OCI-LY1 (cell line): Measurements from ENCODE around the gene LPIN1.
"Not testable (repeated sequence)": the region's sequence is repeated elsewhere in the genome, so short reads cannot be mapped to it uniquely, and the experiment has no call there.

Source experiments
- H2AFZ ChIP-seq: fragments of 200-600 bp; sonication (generic), shearing (Covaris generic); 2 replicates; pipeline ENCODE4 v1.6.0; 2014; ENCODE audit warnings: antibody characterized with exemption, mild to moderate bottlenecking, low read length
- H3F3A ChIP-seq: fragments of 200-600 bp; sonication (generic), shearing (Covaris generic); 2 replicates; pipeline ENCODE4 v1.6.0; 2014; ENCODE audit warnings: mild to moderate bottlenecking, antibody characterized with exemption, low read length, moderate library complexity; ENCODE audit not compliant: insufficient read depth
- H3K27ac ChIP-seq: fragments of 200-600 bp; sonication (generic); 2 replicates; pipeline ENCODE4 v1.5.1; 2014; ENCODE audit warnings: low read length, mixed run types, mild to moderate bottlenecking, low read depth; ENCODE audit not compliant: poor library complexity, severe bottlenecking
- H3K27me3 ChIP-seq: fragments of 200-600 bp; sonication (generic); 2 replicates; pipeline ENCODE4 v1.6.0; 2014; ENCODE audit warnings: antibody characterized with exemption, mild to moderate bottlenecking, low read length, moderate library complexity; ENCODE audit not compliant: insufficient read depth
- H3K36me3 ChIP-seq: fragments of 200-600 bp; sonication (generic); 2 replicates; pipeline ENCODE4 v1.6.1; 2014; ENCODE audit warnings: mild to moderate bottlenecking, antibody characterized with exemption, low read length, moderate library complexity, mixed read lengths; ENCODE audit not compliant: insufficient read depth
- H3K4me1 ChIP-seq: fragments of 200-600 bp; sonication (generic); 2 replicates; pipeline ENCODE4 v1.5.1; 2014; ENCODE audit warnings: mild to moderate bottlenecking, low read length, moderate library complexity; ENCODE audit not compliant: insufficient read depth, severe bottlenecking
- H3K4me2 ChIP-seq: fragments of 200-600 bp; sonication (generic), shearing (Covaris generic); 2 replicates; pipeline ENCODE4 v1.6.1; 2014; ENCODE audit warnings: low read length
- H3K4me3 ChIP-seq: fragments of 200-600 bp; sonication (generic); 2 replicates; pipeline ENCODE4 v1.5.1; 2014; ENCODE audit warnings: low read length, low read depth, mild to moderate bottlenecking, mixed read lengths; ENCODE audit not compliant: poor library complexity, severe bottlenecking
- H3K79me2 ChIP-seq: fragments of 200-600 bp; shearing (Covaris generic); 2 replicates; pipeline ENCODE4 v1.6.1; 2016; ENCODE audit warnings: mixed run types, low read length, mixed read lengths; ENCODE audit not compliant: insufficient read depth
- H3K9ac ChIP-seq: fragments of 200-600 bp; sonication (generic), shearing (Covaris generic); 2 replicates; pipeline ENCODE4 v1.6.1; 2014; ENCODE audit warnings: mild to moderate bottlenecking, low read length, mixed read lengths
- H3K9me2 ChIP-seq: fragments of 200-600 bp; sonication (generic), shearing (Covaris generic); 2 replicates; pipeline ENCODE4 v1.6.1; 2014; ENCODE audit warnings: low read depth, mild to moderate bottlenecking, low read length, mixed read lengths
- H3K9me3 ChIP-seq: fragments of 200-600 bp; shearing (Covaris generic); 2 replicates; pipeline ENCODE4 v1.6.1; 2014; ENCODE audit warnings: low read length, mixed read lengths
- H4K20me1 ChIP-seq: fragments of 200-600 bp; sonication (generic), shearing (Covaris generic); 2 replicates; pipeline ENCODE4 v1.6.0; 2016; ENCODE audit warnings: mild to moderate bottlenecking, low read length; ENCODE audit not compliant: insufficient read depth
- EZH2 ChIP-seq: fragments of 200-600 bp; sonication (generic), shearing (Covaris generic); IDR thresholded peaks from 2 replicates; pipeline ENCODE4 v1.8.0; 2017; ENCODE audit warnings: borderline replicate concordance, mixed run types, mild to moderate bottlenecking, antibody characterized with exemption, low read length, moderate library complexity, mixed read lengths
- TF ChIP-seq, protein P1 (sequence below): fragments of 200-600 bp; sonication (generic), shearing (Covaris generic); IDR thresholded peaks from 2 replicates; pipeline ENCODE4 v1.5.1; 2017; ENCODE audit warnings: mild to moderate bottlenecking, antibody characterized with exemption, low read length, moderate library complexity, mixed read lengths

Gene LPIN1

GRCh38 chr2:11811036-11811654 is 64.7 kb downstream of the LPIN1 start:
- peaks cover 47% of the 10 kb centered on the region for H3K36me3 ChIP-seq
- TF ChIP-seq, protein P1, sequence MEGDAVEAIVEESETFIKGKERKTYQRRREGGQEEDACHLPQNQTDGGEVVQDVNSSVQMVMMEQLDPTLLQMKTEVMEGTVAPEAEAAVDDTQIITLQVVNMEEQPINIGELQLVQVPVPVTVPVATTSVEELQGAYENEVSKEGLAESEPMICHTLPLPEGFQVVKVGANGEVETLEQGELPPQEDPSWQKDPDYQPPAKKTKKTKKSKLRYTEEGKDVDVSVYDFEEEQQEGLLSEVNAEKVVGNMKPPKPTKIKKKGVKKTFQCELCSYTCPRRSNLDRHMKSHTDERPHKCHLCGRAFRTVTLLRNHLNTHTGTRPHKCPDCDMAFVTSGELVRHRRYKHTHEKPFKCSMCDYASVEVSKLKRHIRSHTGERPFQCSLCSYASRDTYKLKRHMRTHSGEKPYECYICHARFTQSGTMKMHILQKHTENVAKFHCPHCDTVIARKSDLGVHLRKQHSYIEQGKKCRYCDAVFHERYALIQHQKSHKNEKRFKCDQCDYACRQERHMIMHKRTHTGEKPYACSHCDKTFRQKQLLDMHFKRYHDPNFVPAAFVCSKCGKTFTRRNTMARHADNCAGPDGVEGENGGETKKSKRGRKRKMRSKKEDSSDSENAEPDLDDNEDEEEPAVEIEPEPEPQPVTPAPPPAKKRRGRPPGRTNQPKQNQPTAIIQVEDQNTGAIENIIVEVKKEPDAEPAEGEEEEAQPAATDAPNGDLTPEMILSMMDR, result no peak
- TF ChIP-seq EZH2, result no peak
- no peak overlapping the region for H3K4me2 ChIP-seq

DNA sequence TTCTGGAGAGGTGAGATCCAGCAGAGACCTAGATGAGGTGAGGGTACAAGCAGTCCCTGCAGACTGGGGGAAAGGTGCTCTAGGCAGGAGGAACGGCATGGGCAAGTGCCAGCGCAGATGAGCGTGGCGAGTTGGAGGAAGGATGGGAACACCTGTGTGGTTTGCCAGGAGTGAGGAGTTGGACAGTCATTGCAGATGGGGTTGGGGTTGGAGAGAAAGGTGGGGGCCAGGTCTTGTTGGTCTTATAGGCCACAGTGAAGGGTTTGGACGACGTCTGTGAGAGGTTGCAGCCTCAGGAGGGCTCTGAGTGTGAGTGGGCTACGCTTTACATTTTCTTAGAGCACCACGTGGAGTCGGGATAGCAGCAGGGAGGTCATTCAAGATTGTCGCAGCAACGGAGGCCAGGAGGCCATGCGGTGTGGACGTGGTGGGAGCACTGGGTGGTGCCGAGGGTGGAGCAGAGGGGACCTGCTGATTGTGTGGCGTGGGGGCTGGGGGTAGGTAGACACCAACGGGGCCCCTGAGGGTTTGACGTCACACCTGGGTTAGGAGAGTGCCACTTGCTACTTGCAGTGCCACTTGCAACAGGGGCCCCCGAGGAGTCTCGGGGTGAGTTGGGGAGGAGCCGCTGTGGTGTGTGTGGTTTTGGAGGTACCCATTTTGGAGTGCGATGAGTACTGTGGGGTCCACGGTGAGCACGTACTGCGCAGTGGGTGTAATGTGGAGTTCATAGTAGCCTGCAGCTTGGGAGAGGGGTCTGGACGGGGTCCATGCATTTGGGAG is 66.2 kb downstream of the LPIN1 start:
- Histone ChIP-seq H2AFZ (no peak overlapping the region), H3K9ac (no peak overlapping the region), H4K20me1 (no peaks in the 10 kb centered on the region), H3F3A (no peaks in the 10 kb centered on the region), H3K9me3 (no peaks in the 10 kb centered on the region), H3K27ac (no peak overlapping the region), H3K4me1 (no peaks in the 10 kb centered on the region), H3K79me2 (no peaks in the 10 kb centered on the region), H3K36me3 (peaks cover 45% of the 10 kb centered on the region), H3K9me2 (no peaks in the 10 kb centered on the region), H3K27me3 (no peaks in the 10 kb centered on the region), H3K4me3 (no peak overlapping the region), H3K4me2 (no peak overlapping the region)
- no peak for TF ChIP-seq EZH2
- TF ChIP-seq, protein P1, result no peak

More at GRCh38 chr2:11811036-11811654, 64.7 kb downstream of the LPIN1 start:
- no peaks in the 10 kb centered on the region for H3K4me1 ChIP-seq
- H2AFZ ChIP-seq, result no peak overlapping the region
- no peaks in the 10 kb centered on the region for H3K27me3 ChIP-seq
- no peaks in the 10 kb centered on the region for H3K9me2 ChIP-seq
- H3F3A ChIP-seq, result no peaks in the 10 kb centered on the region
- no peaks in the 10 kb centered on the region for H3K9me3 ChIP-seq
- no peaks in the 10 kb centered on the region for H3K79me2 ChIP-seq
- no peaks in the 10 kb centered on the region for H4K20me1 ChIP-seq
- no peak overlapping the region for H3K27ac ChIP-seq
- no peak overlapping the region for H3K4me3 ChIP-seq
- H3K9ac ChIP-seq, result no peak overlapping the region

- not testable (repeated sequence) for H3K4me1 ChIP-seq, H3K4me3 ChIP-seq, H3K4me2 ChIP-seq, H3K9me3 ChIP-seq, H4K20me1 ChIP-seq, H3K27ac ChIP-seq, H3K9me2 ChIP-seq, H3K9ac ChIP-seq, H3K79me2 ChIP-seq, H3F3A ChIP-seq, H3K27me3 ChIP-seq, H2AFZ ChIP-seq
- H3K36me3 ChIP-seq, result peaks cover 38% of the 10 kb centered on the region
Measured at GRCh38 chr2:11813345-11813744, 66.9 kb downstream of the LPIN1 start.
